Pons (tissue), 1 donor: ENCODE measurements around the gene SOX15.

Experiments used
- DNase-seq: peaks from one replicate; pipeline ENCODE4 v3.0.0-alpha.2; 2016; ENCODE audit warnings: low spot score

The SOX15 gene

DNA sequence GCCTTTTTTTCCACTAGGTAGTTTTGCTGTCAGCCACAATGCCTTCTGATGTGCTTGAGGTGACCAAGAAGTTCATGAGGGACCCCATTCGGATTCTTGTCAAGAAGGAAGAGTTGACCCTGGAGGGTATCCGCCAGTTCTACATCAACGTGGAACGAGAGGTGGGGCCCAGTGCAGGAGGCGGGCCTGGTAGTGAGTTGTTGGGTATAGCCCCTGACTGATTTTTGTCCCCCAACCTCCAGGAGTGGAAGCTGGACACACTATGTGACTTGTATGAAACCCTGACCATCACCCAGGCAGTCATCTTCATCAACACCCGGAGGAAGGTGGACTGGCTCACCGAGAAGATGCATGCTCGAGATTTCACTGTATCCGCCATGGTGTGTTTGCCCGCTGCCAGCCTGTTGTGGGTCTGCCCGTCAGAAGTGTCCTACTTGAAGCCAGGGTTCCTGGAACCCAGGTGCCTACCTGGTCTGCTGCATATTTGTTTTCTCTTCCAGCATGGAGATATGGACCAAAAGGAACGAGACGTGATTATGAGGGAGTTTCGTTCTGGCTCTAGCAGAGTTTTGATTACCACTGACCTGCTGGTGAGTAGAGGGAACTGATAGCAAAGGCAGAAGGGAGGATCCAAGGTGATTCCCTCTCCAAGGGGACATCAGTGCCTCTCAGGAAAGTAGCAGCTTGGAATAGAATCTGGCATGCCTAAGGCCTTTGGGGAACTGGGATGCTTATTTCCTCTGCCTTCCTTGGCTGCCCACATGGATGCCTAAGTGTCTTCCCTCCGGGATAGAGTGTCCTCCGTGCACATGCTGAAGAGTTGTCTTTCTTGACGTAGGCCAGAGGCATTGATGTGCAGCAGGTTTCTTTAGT is 12.3 kb downstream of the SOX15 start:
- DNase-seq = no peak

GRCh38 chr17:7576432-7576937 is 13.4 kb downstream of the SOX15 start:
- DNase-seq = no peak

GRCh38 chr17:7575959-7576358 is 13.9 kb downstream of the SOX15 start:
- DNase-seq = no peak

DNA sequence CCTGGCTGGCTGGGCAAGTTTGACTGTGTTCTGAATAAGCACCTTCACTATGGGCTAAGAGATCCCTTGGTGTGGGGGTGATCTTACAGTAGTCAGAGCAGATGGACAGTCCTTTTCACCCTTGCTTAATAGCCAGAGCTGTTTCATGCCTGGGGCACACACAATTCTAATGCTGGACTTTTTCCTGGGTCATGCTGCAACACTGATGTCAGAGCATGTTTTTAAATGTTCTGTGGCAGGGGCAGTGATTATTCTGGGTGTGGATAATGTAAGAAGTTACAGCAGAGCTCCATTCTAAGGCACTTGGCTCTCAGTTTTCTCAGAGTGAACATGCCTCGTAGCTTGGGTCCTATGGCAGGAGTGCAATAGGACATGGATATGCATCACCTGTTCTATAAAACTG is 14.4 kb downstream of the SOX15 start:
- DNase-seq = no peak

GRCh38 chr17:7574176-7574953 is 15.5 kb downstream of the SOX15 start:
- no peak for DNase-seq

- DNase-seq = peak; percentile 92
Measured at GRCh38 chr17:7573324-7574080, 16.4 kb downstream of the SOX15 start.

- DNase-seq = peak; percentile 99
Measured at GRCh38 chr17:7572588-7573323, 17.1 kb downstream of the SOX15 start.

DNA sequence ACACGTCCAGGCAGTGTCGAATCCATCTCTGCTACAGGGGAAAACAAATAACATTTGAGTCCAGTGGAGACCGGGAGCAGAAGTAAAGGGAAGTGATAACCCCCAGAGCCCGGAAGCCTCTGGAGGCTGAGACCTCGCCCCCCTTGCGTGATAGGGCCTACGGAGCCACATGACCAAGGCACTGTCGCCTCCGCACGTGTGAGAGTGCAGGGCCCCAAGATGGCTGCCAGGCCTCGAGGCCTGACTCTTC is 17.6 kb downstream of the SOX15 start:
- no peak for DNase-seq

- no peak for DNase-seq
Measured at GRCh38 chr17:7570351-7570750, 19.5 kb downstream of the SOX15 start.

GRCh38 chr17:7569571-7569970 is 20.3 kb downstream of the SOX15 start:
- no peak for DNase-seq

DNA sequence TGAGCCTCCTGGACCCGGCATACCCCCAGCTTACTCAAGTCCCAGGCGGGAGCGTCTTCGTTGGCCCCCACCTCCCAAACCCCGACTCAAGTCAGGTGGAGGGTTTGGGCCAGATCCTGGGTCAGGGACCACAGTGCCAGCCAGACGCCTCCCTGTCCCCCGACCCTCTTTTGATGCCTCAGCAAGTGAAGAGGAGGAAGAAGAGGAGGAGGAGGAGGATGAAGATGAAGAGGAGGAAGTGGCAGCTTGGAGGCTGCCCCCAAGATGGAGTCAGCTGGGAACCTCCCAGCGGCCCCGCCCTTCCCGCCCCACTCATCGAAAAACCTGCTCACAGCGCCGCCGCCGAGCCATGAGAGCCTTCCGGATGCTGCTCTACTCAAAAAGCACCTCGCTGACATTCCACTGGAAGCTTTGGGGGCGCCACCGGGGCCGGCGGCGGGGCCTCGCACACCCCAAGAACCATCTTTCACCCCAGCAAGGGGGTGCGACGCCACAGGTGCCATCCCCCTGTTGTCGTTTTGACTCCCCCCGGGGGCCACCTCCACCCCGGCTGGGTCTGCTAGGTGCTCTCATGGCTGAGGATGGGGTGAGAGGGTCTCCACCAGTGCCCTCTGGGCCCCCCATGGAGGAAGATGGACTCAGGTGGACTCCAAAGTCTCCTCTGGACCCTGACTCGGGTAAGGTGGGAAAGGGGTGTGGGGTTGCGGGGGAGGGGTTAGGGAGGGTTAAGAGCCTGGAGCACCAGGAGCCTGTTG is 26.6 kb downstream of the SOX15 start:
- DNase-seq = no peak

DNA sequence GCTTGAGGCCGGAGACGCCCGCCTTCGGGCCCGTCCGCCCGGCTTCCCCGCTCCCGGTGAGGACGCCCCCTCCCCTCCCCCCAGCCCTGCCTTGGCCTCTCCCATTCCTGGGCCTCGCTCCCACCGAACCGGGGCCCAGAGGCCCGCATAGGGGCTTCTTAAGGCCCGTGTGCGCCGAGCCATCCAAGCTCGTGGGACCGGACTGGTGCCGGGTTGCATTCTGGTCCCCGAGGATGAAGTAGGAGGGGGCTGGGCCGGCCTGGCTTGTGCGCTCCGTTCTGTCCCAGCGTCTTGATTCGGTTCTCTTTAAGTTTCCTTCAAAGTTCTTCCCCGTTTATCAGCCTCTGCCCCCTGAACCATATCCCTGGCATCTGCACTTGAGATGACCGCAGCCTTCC is 27.7 kb downstream of the SOX15 start:
- DNase-seq = no peak

- peak; percentile 82 for DNase-seq
Measured at GRCh38 chr17:7561589-7562207, 28.2 kb downstream of the SOX15 start, which contains the start of gene SENP3. Gene SENP3, plus strand, starts transcription at chr17:7561919. Its CDS starts 1,158 bp downstream, at chr17:7563077.

DNA sequence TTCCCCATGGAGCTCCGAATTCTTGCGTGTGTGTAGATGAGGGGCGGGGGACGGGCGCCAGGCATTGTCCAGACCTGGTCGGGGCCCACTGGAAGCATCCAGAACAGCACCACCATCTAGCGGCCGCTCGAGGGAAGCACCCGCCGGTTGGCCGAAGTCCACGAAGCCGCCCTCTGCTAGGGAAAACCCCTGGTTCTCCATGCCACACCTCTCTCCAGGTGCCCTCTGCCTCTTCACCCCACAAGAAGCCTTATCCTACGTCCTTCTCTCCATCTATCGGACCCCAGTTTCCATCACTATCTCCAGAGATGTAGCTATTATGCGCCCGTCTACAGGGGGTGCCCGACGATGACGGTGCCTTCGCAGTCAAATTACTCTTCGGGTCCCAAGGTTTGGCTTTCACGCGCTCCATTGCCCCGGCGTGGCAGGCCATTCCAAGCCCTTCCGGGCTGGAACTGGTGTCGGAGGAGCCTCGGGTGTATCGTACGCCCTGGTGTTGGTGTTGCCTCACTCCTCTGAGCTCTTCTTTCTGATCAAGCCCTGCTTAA is 28.8 kb downstream of the SOX15 start:
- peak; percentile 79 for DNase-seq

GRCh38 chr17:7560172-7561027 is 29.5 kb downstream of the SOX15 start:
- no peak for DNase-seq

GRCh38 chr17:7559320-7560171 is 30.3 kb downstream of the SOX15 start:
- no peak for DNase-seq

GRCh38 chr17:7558544-7559319 is 31.2 kb downstream of the SOX15 start, which contains the start of gene TNFSF13:
Gene TNFSF13, plus strand, starts transcription at chr17:7558750. Its CDS starts 290 bp downstream, at chr17:7559040.
- DNase-seq = no peak
